C1 segment of cervical spinal cord (tissue), 14 donors: ENCODE data around the gene CMTR1.

Experiments used
- DNase-seq, 14 donors: peaks; one replicate each; lab custom pipeline; 2025; lab: John Stamatoyannopoulos, UW

The CMTR1 gene

GRCh38 chr6:37512400-37513011 is 79.5 kb downstream of the CMTR1 start:
- no peak for DNase-seq

- DNase-seq = no peak
Measured at GRCh38 chr6:37513155-37513554, 80.1 kb downstream of the CMTR1 start.

GRCh38 chr6:37513576-37513975 is 80.6 kb downstream of the CMTR1 start:
- DNase-seq = no peak

- DNase-seq = no peak
Measured at GRCh38 chr6:37514321-37514771, 81.3 kb downstream of the CMTR1 start.

- DNase-seq = peak in 2 of 14 donors; percentile 8 to 38
Measured at GRCh38 chr6:37514837-37515236, 81.8 kb downstream of the CMTR1 start.

- DNase-seq = no peak
Measured at GRCh38 chr6:37515712-37516075, 82.7 kb downstream of the CMTR1 start.

GRCh38 chr6:37516076-37516919 is 83.3 kb downstream of the CMTR1 start:
- DNase-seq = peak in 13 of 14 donors; percentile 25 to 78 (median 55)

- no peak for DNase-seq
Measured at GRCh38 chr6:37516920-37517405, 83.9 kb downstream of the CMTR1 start.

GRCh38 chr6:37517411-37517812 is 84.4 kb downstream of the CMTR1 start:
- peak in 1 of 14 donors; percentile 87 for DNase-seq

GRCh38 chr6:37518116-37518515 is 85.1 kb downstream of the CMTR1 start:
- no peak for DNase-seq

GRCh38 chr6:37519461-37519860 is 86.4 kb downstream of the CMTR1 start:
- no peak for DNase-seq

- DNase-seq = no peak
Measured at GRCh38 chr6:37520926-37521325, 87.9 kb downstream of the CMTR1 start.

- DNase-seq = no peak
Measured at GRCh38 chr6:37521674-37522073, 88.7 kb downstream of the CMTR1 start.

- no peak for DNase-seq
Measured at GRCh38 chr6:37522836-37523235, 89.8 kb downstream of the CMTR1 start.

- DNase-seq = no peak
Measured at GRCh38 chr6:37523412-37523811, 90.4 kb downstream of the CMTR1 start.

- DNase-seq = no peak
Measured at GRCh38 chr6:37524025-37524969, 91.3 kb downstream of the CMTR1 start.

GRCh38 chr6:37524970-37525318 is 91.9 kb downstream of the CMTR1 start:
- no peak for DNase-seq

GRCh38 chr6:37525460-37526357 is 92.7 kb downstream of the CMTR1 start:
- no peak for DNase-seq

GRCh38 chr6:37528541-37528940 is 95.5 kb downstream of the CMTR1 start:
- no peak for DNase-seq

- DNase-seq = no peak
Measured at GRCh38 chr6:37530297-37530696, 97.3 kb downstream of the CMTR1 start.

- no peak for DNase-seq
Measured at GRCh38 chr6:37531026-37531425, 98.0 kb downstream of the CMTR1 start.
